Astrocyte (in vitro differentiated cells and primary cell): ENCODE data around the gene CDK3.

Source experiments
- EZH2 ChIP-seq: IDR thresholded peaks from 2 replicates; pipeline ENCODE4 v1.6.1; 2012; ENCODE audit warnings: mild to moderate bottlenecking, low read length, inconsistent platforms; ENCODE audit not compliant: insufficient read depth
- TF ChIP-seq, protein P1 (sequence below): IDR thresholded peaks from 2 replicates; pipeline ENCODE4 v1.5.1; 2011; ENCODE audit warnings: low read depth, mild to moderate bottlenecking, inconsistent platforms, low read length, moderate library complexity; ENCODE audit not compliant: insufficient read depth

DNA sequence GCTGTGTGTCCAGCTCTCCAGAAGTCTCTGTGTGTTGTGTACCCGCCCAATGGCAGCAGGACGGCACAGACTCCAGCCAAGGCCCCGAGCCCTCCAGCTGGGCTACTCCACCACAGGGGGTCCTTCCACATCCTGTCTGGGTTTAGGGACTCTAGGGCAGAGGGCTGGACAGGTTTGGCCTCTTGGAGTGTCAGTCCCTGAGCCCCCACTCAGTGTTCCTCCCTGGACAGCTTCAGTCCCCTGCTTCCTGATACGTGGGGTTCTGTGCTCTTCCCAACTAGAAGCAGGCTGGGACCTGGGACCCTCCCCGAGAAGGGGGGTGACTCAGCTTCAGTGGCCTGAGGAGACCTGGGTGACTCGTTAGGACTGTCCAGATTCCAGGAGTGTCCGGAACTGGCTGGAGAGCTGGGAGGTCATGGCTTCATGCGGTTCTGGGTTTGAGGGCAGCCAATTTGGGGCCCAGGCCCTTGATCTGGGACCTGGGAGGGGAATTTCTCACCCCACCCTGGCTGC, 4.2 kb downstream of the CDK3 start:
- TF ChIP-seq, protein P1, sequence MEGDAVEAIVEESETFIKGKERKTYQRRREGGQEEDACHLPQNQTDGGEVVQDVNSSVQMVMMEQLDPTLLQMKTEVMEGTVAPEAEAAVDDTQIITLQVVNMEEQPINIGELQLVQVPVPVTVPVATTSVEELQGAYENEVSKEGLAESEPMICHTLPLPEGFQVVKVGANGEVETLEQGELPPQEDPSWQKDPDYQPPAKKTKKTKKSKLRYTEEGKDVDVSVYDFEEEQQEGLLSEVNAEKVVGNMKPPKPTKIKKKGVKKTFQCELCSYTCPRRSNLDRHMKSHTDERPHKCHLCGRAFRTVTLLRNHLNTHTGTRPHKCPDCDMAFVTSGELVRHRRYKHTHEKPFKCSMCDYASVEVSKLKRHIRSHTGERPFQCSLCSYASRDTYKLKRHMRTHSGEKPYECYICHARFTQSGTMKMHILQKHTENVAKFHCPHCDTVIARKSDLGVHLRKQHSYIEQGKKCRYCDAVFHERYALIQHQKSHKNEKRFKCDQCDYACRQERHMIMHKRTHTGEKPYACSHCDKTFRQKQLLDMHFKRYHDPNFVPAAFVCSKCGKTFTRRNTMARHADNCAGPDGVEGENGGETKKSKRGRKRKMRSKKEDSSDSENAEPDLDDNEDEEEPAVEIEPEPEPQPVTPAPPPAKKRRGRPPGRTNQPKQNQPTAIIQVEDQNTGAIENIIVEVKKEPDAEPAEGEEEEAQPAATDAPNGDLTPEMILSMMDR: no peak
- TF ChIP-seq EZH2: no peak
